CD4-positive, alpha-beta memory T cell (primary cell): ENCODE results near the gene SMS. TPM values are rescaled to one million over a fixed set of nuclear protein-coding genes. Genes with fewer than 3 reads are reported as not detected.

ENCODE experiments used
- CTCF ChIA-PET: fragments of 350-600 bp; sonication (Branson Sonifier 250); formaldehyde crosslinking; loops from one replicate; lab custom pipeline; 2021; ENCODE audit warnings: inconsistent platforms; ENCODE audit not compliant: partially characterized antibody; lab: Charles Lee
- POLR2A ChIA-PET: fragments of 350-600 bp; sonication (Branson Sonifier 250); formaldehyde crosslinking; loops from one replicate; lab custom pipeline; 2021; ENCODE audit not compliant: partially characterized antibody; lab: Charles Lee
- DNase-seq, 5 donors: peaks; one replicate each; pipeline versions ENCODE4 v3.0.0 to v3.0.0-alpha.2; 2020 to 2022; ENCODE audit warnings: mixed read lengths in 1 of 5
- H3K27ac ChIP-seq: one replicate; pipeline ENCODE4 v1.7.0; 2013; ENCODE audit warnings: low read depth, low read length
- H3K27me3 ChIP-seq: 2 replicates; pipeline ENCODE4 v1.7.0; 2013; ENCODE audit warnings: mild to moderate bottlenecking, low read length, moderate library complexity; ENCODE audit not compliant: insufficient read depth
- H3K36me3 ChIP-seq: 2 replicates; pipeline ENCODE4 v1.7.0; 2013; ENCODE audit warnings: mild to moderate bottlenecking, low read length, moderate library complexity; ENCODE audit not compliant: insufficient read depth
- H3K4me1 ChIP-seq: 2 replicates; pipeline ENCODE4 v1.7.0; 2013; ENCODE audit warnings: mild to moderate bottlenecking, low read length, moderate library complexity; ENCODE audit not compliant: insufficient read depth
- H3K4me3 ChIP-seq, 2 donors: one replicate each; pipeline ENCODE4 v1.7.0; 2013; ENCODE audit warnings: low read length in 2 of 2, mild to moderate bottlenecking in 1 of 2
- H3K9me3 ChIP-seq, 2 donors: one replicate each; pipeline ENCODE4 v1.7.0; 2013; ENCODE audit warnings: low read length in 2 of 2, control low read depth in 1 of 2; ENCODE audit not compliant: control insufficient read depth in 1 of 2
- H3K27ac Mint-ChIP-seq, 7 donors: one replicate each; pipeline ENCODE4 v1.8.0; 2020 to 2021; ENCODE audit warnings: mixed read lengths in 7 of 7, mild to moderate bottlenecking in 6 of 7, inconsistent platforms in 3 of 7, moderate library complexity in 3 of 7
- H3K27me3 Mint-ChIP-seq, 2 donors: one replicate each; pipeline ENCODE4 v1.8.0; 2020 to 2021; ENCODE audit warnings: mixed read lengths in 2 of 2
- H3K36me3 Mint-ChIP-seq, 2 donors: one replicate each; pipeline ENCODE4 v1.8.0; 2020 to 2021; ENCODE audit warnings: mixed read lengths in 2 of 2, inconsistent platforms in 1 of 2, mild to moderate bottlenecking in 1 of 2
- H3K4me1 Mint-ChIP-seq, 4 donors: one replicate each; pipeline ENCODE4 v1.8.0; 2020 to 2021; ENCODE audit warnings: mixed read lengths in 4 of 4, mild to moderate bottlenecking in 1 of 4
- H3K4me3 Mint-ChIP-seq, 8 donors: one replicate each; pipeline ENCODE4 v1.8.0; 2020 to 2021; ENCODE audit warnings: mixed read lengths in 8 of 8, mild to moderate bottlenecking in 7 of 8, moderate library complexity in 6 of 8, inconsistent platforms in 3 of 8
- H3K9me3 Mint-ChIP-seq, 8 donors: one replicate each; pipeline ENCODE4 v1.8.0; 2020 to 2021; ENCODE audit warnings: mixed read lengths in 8 of 8, mild to moderate bottlenecking in 5 of 8, inconsistent platforms in 3 of 8, moderate library complexity in 1 of 8
- intact Hi-C: fragments of 100-400 bp; cut with micrococcal nuclease; formaldehyde crosslinking; loops from one replicate; pipeline ENCODE4 v1.15.1; 2023
- polyA plus RNA-seq, 2 donors: library from polyadenylated mRNA; unstranded; fragments of 300-500 nt; fragmentation: Illumina TruSeq; gene quantifications; one replicate each; pipeline ENCODE4 v1.2.3, GENCODE V29; 2021
- total RNA-seq, 2 experiments: library from RNA; stranded (reverse); gene quantifications; one replicate each; pipeline ENCODE4 v1.2.3, GENCODE V29; 2021

SMS gene
- total and polyA plus RNA-seq, 4 experiments from 2014 or later = 28.0 to 74.7 (median 39.8) TPM

GRCh38 chrX:22012931-22013330 lies 72.4 kb downstream of the SMS start:
- H3K9me3 ChIP-seq = no peaks in the 10 kb centered on the region
- Mint-ChIP-seq H3K9me3 (peaks cover 0 to 4% (median 0%) of the 10 kb centered on the region in 8 donors), H3K27me3 (no peaks in the 10 kb centered on the region), H3K27ac (no peak overlapping the region), H3K4me3 (no peak overlapping the region), H3K36me3 (no peaks in the 10 kb centered on the region), H3K4me1 (no peaks in the 10 kb centered on the region)
- H3K27ac ChIP-seq = no peak overlapping the region
- no peaks in the 10 kb centered on the region for H3K4me1 ChIP-seq
- intact Hi-C loops = no loop called here
- no peaks in the 10 kb centered on the region for H3K27me3 ChIP-seq
- H3K4me3 ChIP-seq = no peak overlapping the region
- ChIA-PET CTCF (no interaction called here), POLR2A (no interaction called here)
- no peaks in the 10 kb centered on the region for H3K36me3 ChIP-seq
- no peak for DNase-seq

GRCh38 chrX:22015139-22015750 lies 74.7 kb downstream of the SMS start:
- Mint-ChIP-seq H3K36me3 (no peaks in the 10 kb centered on the region), H3K27ac (no peak overlapping the region), H3K9me3 (peaks cover 0 to 1% (median 0%) of the 10 kb centered on the region in 8 donors), H3K4me1 (no peaks in the 10 kb centered on the region), H3K4me3 (no peak overlapping the region), H3K27me3 (no peaks in the 10 kb centered on the region)
- no peaks in the 10 kb centered on the region for H3K27me3 ChIP-seq
- intact Hi-C loops = no loop called here
- POLR2A ChIA-PET = no interaction called here
- H3K4me1 ChIP-seq = no peaks in the 10 kb centered on the region
- CTCF ChIA-PET = no interaction called here
- no peak for DNase-seq
- no peaks in the 10 kb centered on the region for H3K9me3 ChIP-seq
- H3K4me3 ChIP-seq = no peak overlapping the region
- H3K36me3 ChIP-seq = no peaks in the 10 kb centered on the region
- H3K27ac ChIP-seq = no peak overlapping the region

- no peak overlapping the region for H3K27ac ChIP-seq
- intact Hi-C loops = no loop called here
- H3K4me3 ChIP-seq = no peak overlapping the region
- POLR2A ChIA-PET = no interaction called here
- H3K27me3 ChIP-seq = no peaks in the 10 kb centered on the region
- no peaks in the 10 kb centered on the region for H3K4me1 ChIP-seq
- Mint-ChIP-seq H3K4me3 (no peak overlapping the region), H3K36me3 (no peaks in the 10 kb centered on the region), H3K27me3 (no peaks in the 10 kb centered on the region), H3K27ac (no peak overlapping the region), H3K9me3 (no peaks in the 10 kb centered on the region), H3K4me1 (no peaks in the 10 kb centered on the region)
- H3K36me3 ChIP-seq = no peaks in the 10 kb centered on the region
- H3K9me3 ChIP-seq = no peaks in the 10 kb centered on the region
- CTCF ChIA-PET = no interaction called here
- no peak for DNase-seq
Measured at GRCh38 chrX:22021751-22022324, 81.3 kb downstream of the SMS start.

- Mint-ChIP-seq H3K4me3 (no peak overlapping the region), H3K4me1 (peaks cover 0 to 1% (median under 1%) of the 10 kb centered on the region in 4 donors), H3K27ac (peak overlapping the region in 1 of 7 donors; percentile 1), H3K9me3 (peaks cover 0 to 2% (median 0%) of the 10 kb centered on the region in 8 donors), H3K36me3 (no peaks in the 10 kb centered on the region), H3K27me3 (no peaks in the 10 kb centered on the region)
- H3K36me3 ChIP-seq = no peaks in the 10 kb centered on the region
- H3K4me1 ChIP-seq = no peaks in the 10 kb centered on the region
- H3K9me3 ChIP-seq = no peaks in the 10 kb centered on the region
- no peak for DNase-seq
- no peaks in the 10 kb centered on the region for H3K27me3 ChIP-seq
- intact Hi-C loops = no loop called here
- POLR2A ChIA-PET = no interaction called here
- no peak overlapping the region for H3K4me3 ChIP-seq
- no peak overlapping the region for H3K27ac ChIP-seq
- CTCF ChIA-PET = no interaction called here
Measured at GRCh38 chrX:22024577-22024976, 84.1 kb downstream of the SMS start.

- no peaks in the 10 kb centered on the region for H3K36me3 Mint-ChIP-seq
- H3K27me3 Mint-ChIP-seq = no peaks in the 10 kb centered on the region
- DNase-seq = no peak
- H3K27ac Mint-ChIP-seq = no peak overlapping the region
- H3K4me3 ChIP-seq = no peak overlapping the region
- peaks cover 0 to 3% (median under 1%) of the 10 kb centered on the region in 4 donors for H3K4me1 Mint-ChIP-seq
- no peaks in the 10 kb centered on the region for H3K9me3 ChIP-seq
- no peak overlapping the region for H3K4me3 Mint-ChIP-seq
- intact Hi-C loops = no loop called here
- CTCF ChIA-PET = no interaction called here
- peaks cover 0 to 2% (median 0%) of the 10 kb centered on the region in 8 donors for H3K9me3 Mint-ChIP-seq
- no peak overlapping the region for H3K27ac ChIP-seq
- H3K36me3 ChIP-seq = no peaks in the 10 kb centered on the region
- no peaks in the 10 kb centered on the region for H3K4me1 ChIP-seq
- no peaks in the 10 kb centered on the region for H3K27me3 ChIP-seq
- POLR2A ChIA-PET = no interaction called here
Measured at GRCh38 chrX:22025751-22026150, 85.2 kb downstream of the SMS start.

GRCh38 chrX:22026731-22027130 lies 86.2 kb downstream of the SMS start:
- peaks cover 0 to 2% (median 0%) of the 10 kb centered on the region in 8 donors for H3K9me3 Mint-ChIP-seq
- no peak for DNase-seq
- ChIA-PET POLR2A (no interaction called here), CTCF (no interaction called here)
- Histone ChIP-seq H3K4me1 (no peaks in the 10 kb centered on the region), H3K4me3 (no peak overlapping the region), H3K36me3 (no peaks in the 10 kb centered on the region), H3K27me3 (no peaks in the 10 kb centered on the region), H3K27ac (no peak overlapping the region), H3K9me3 (no peaks in the 10 kb centered on the region)
- H3K4me3 Mint-ChIP-seq = no peak overlapping the region
- H3K27ac Mint-ChIP-seq = no peak overlapping the region
- H3K27me3 Mint-ChIP-seq = no peaks in the 10 kb centered on the region
- intact Hi-C loops = no loop called here
- no peaks in the 10 kb centered on the region for H3K36me3 Mint-ChIP-seq
- peaks cover 0 to 3% (median under 1%) of the 10 kb centered on the region in 4 donors for H3K4me1 Mint-ChIP-seq

GRCh38 chrX:22032084-22032483 lies 91.6 kb downstream of the SMS start, which contains the start of gene PHEX:
TSS of gene PHEX (plus strand) at chrX:22032325. CDS start at chrX:22033006, 681 bp downstream.
- no peaks in the 10 kb centered on the region for H3K4me1 ChIP-seq
- H3K4me3 Mint-ChIP-seq = peak within 1 kb of the TSS in 6 of 8 donors; percentile 13 to 66 (median 42)
- peak within 1 kb of the TSS in 3 of 7 donors; percentile 11 to 47 (median 42) for H3K27ac Mint-ChIP-seq
- H3K4me3 ChIP-seq = no peak within 1 kb of the TSS
- no peak for DNase-seq
- peaks cover 0 to 2% (median 0%) of the 10 kb centered on the region in 8 donors for H3K9me3 Mint-ChIP-seq
- ChIA-PET CTCF (no interaction called here), POLR2A (no interaction called here)
- H3K27me3 Mint-ChIP-seq = no peaks in the 10 kb centered on the region
- H3K4me1 Mint-ChIP-seq = peaks cover 0 to 3% (median under 1%) of the 10 kb centered on the region in 4 donors
- H3K9me3 ChIP-seq = no peaks in the 10 kb centered on the region
- no peak within 1 kb of the TSS for H3K27ac ChIP-seq
- no peaks in the 10 kb centered on the region for H3K36me3 Mint-ChIP-seq
- intact Hi-C loops = no loop called here
- H3K27me3 ChIP-seq = no peaks in the 10 kb centered on the region
- H3K36me3 ChIP-seq = no peaks in the 10 kb centered on the region
